DOHH2 (cell line): ENCODE measurements around the gene NKD1.

Source experiments
- H3F3A ChIP-seq: fragments of 200-600 bp; sonication (generic), shearing (Covaris generic); 2 replicates; pipeline ENCODE4 v1.6.0; 2016; ENCODE audit warnings: antibody characterized with exemption, mild to moderate bottlenecking; ENCODE audit not compliant: control insufficient read depth, insufficient read depth
- H3K27ac ChIP-seq: fragments of 200-600 bp; sonication (generic); 2 replicates; pipeline ENCODE4 v1.5.1; 2014; ENCODE audit warnings: low read depth, mild to moderate bottlenecking, low read length, moderate library complexity
- H3K27me3 ChIP-seq: fragments of 200-600 bp; sonication (generic); 2 replicates; pipeline ENCODE4 v1.6.1; 2014; ENCODE audit warnings: mild to moderate bottlenecking, low read length, mixed read lengths; ENCODE audit not compliant: control insufficient read depth
- H3K36me3 ChIP-seq: fragments of 200-600 bp; sonication (generic); 2 replicates; pipeline ENCODE4 v1.6.1; 2014; ENCODE audit warnings: mild to moderate bottlenecking, low read length, moderate library complexity, mixed read lengths; ENCODE audit not compliant: control insufficient read depth
- H3K4me1 ChIP-seq: fragments of 200-600 bp; sonication (generic); 2 replicates; pipeline ENCODE4 v1.6.1; 2014; ENCODE audit warnings: mild to moderate bottlenecking, low read length, mixed read lengths; ENCODE audit not compliant: control insufficient read depth
- H3K4me2 ChIP-seq: fragments of 200-600 bp; sonication (generic); 2 replicates; pipeline ENCODE4 v1.6.0; 2014; ENCODE audit warnings: mild to moderate bottlenecking, low read length, moderate library complexity
- H3K4me3 ChIP-seq: fragments of 200-600 bp; sonication (generic); 2 replicates; pipeline ENCODE4 v1.5.1; 2014; ENCODE audit warnings: mild to moderate bottlenecking, low read length, mixed read lengths
- H3K79me2 ChIP-seq: fragments of 200-600 bp; sonication (generic); 2 replicates; pipeline ENCODE4 v1.6.1; 2014; ENCODE audit warnings: mild to moderate bottlenecking, low read length, mixed read lengths; ENCODE audit not compliant: control insufficient read depth
- H3K9me2 ChIP-seq: fragments of 200-600 bp; sonication (generic); replicated peaks from 2 replicates; pipeline ENCODE4 v1.6.1; 2014; ENCODE audit warnings: mild to moderate bottlenecking, low read length, mixed read lengths; ENCODE audit not compliant: control insufficient read depth
- H3K9me3 ChIP-seq: fragments of 200-600 bp; sonication (generic); 2 replicates; pipeline ENCODE4 v1.6.1; 2014; ENCODE audit warnings: antibody characterized with exemption, low read length, mixed read lengths; ENCODE audit not compliant: control insufficient read depth, insufficient read depth
- H4K20me1 ChIP-seq: fragments of 200-600 bp; sonication (generic); 2 replicates; pipeline ENCODE4 v1.6.0; 2014; ENCODE audit warnings: low read depth, mild to moderate bottlenecking, antibody characterized with exemption, low read length, moderate library complexity; ENCODE audit not compliant: control insufficient read depth, insufficient read depth
- CTCF ChIP-seq: fragments of 200-600 bp; sonication (generic); IDR thresholded peaks from one replicate; pipeline ENCODE4 v1.5.1; 2014; ENCODE audit warnings: antibody characterized with exemption, mild to moderate bottlenecking, low read depth, low read length; ENCODE audit not compliant: poor library complexity, severe bottlenecking
- EZH2phosphoT487 ChIP-seq: fragments of 200-600 bp; sonication (generic); IDR thresholded peaks from 2 replicates; pipeline ENCODE4 v1.6.1; 2017; ENCODE audit warnings: borderline replicate concordance, mild to moderate bottlenecking, antibody characterized with exemption, low read length, moderate library complexity, mixed read lengths

NKD1 gene

DNA sequence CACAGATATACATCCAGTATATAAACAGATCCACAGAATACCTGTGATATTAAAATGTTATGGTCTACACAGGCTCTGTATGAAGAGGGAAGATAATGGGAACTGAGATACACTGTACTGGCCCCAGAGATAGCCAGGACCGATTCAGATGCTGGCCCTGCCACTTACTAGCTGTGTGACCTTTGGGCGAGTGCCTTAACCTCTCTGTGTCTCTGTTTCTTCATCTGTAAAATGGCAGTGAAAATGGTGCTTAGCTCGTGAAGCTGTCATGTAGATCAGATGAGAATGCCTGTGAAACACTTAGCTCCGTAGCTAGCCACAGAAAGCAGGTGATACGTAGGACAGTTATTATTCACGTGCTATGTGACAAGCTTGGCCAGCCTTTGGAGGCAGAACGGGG is 22.2 kb downstream of the NKD1 start:
- Histone ChIP-seq H3K36me3 (no peaks in the 10 kb centered on the region), H3K79me2 (no peaks in the 10 kb centered on the region), H3F3A (no peaks in the 10 kb centered on the region), H3K4me2 (no peak overlapping the region), H3K9me3 (no peaks in the 10 kb centered on the region), H3K27me3 (no peaks in the 10 kb centered on the region), H3K4me1 (no peaks in the 10 kb centered on the region), H3K4me3 (no peak overlapping the region), H4K20me1 (no peaks in the 10 kb centered on the region), H3K27ac (no peak overlapping the region), H3K9me2 (no peaks in the 10 kb centered on the region)
- TF ChIP-seq EZH2phosphoT487 (no peak), CTCF (no peak)

DNA sequence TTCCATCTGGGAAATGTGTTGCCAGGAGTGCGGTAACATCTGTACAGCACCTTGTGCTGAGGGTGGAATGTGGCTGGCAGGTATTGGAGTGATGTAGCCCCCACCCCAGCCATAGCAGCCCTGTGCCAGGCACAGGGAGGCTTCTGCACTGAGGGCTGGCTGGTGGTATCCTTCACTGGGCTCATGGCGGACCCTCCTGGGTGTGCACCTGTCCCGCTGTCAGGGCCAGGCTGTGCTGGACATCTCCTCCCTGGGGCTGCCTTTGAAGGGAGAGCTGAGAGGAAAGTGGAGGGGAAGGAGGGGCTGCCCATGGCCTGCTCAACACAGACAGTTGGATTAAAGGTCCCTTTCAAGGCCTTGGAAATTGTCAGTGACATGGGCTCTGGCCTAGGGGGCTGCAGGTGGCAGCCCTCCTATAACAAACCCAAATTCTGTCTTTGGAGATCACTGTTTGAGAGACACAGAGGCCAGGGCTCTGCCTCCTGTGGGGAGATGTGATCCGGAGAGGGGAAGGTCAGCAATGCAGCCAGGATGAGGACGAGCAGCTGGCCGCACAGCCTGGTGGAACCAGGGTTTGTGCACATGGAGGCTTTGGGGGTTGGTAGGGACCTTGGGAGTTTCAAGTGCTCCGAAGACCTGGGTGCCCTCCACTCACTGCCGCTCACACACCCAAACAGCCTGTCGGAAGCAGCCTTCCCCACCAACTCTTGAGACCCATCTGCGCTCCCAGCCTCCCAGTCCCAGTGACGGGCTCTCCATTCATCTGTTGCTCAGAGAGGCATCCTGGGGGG is 22.8 kb downstream of the NKD1 start:
- no peak overlapping the region for H3K4me2 ChIP-seq
- H3K36me3 ChIP-seq, result no peaks in the 10 kb centered on the region
- H3K9me2 ChIP-seq, result no peaks in the 10 kb centered on the region
- TF ChIP-seq CTCF (no peak), EZH2phosphoT487 (no peak)
- H3K27ac ChIP-seq, result no peak overlapping the region
- H3K9me3 ChIP-seq, result no peaks in the 10 kb centered on the region
- no peaks in the 10 kb centered on the region for H3K4me1 ChIP-seq
- H3K27me3 ChIP-seq, result no peaks in the 10 kb centered on the region
- H4K20me1 ChIP-seq, result no peaks in the 10 kb centered on the region
- no peak overlapping the region for H3K4me3 ChIP-seq
- no peaks in the 10 kb centered on the region for H3F3A ChIP-seq
- no peaks in the 10 kb centered on the region for H3K79me2 ChIP-seq

- Histone ChIP-seq H3K9me3 (no peaks in the 10 kb centered on the region), H3K9me2 (no peaks in the 10 kb centered on the region), H3K27me3 (no peaks in the 10 kb centered on the region), H3K4me1 (no peaks in the 10 kb centered on the region), H3K4me3 (no peak overlapping the region), H3K4me2 (no peak overlapping the region), H3F3A (no peaks in the 10 kb centered on the region), H4K20me1 (no peaks in the 10 kb centered on the region), H3K79me2 (no peaks in the 10 kb centered on the region), H3K36me3 (no peaks in the 10 kb centered on the region), H3K27ac (no peak overlapping the region)
- TF ChIP-seq CTCF, result no peak
- no peak for TF ChIP-seq EZH2phosphoT487
Measured at GRCh38 chr16:50571786-50572185, 23.6 kb downstream of the NKD1 start.
